HG03342 (cell line): ENCODE results near the gene ADCK2.
"Not testable (repeated sequence)": the region's sequence is repeated elsewhere in the genome, so short reads cannot be mapped to it uniquely, and the experiment has no call there.

Source experiments
- ATAC-seq: cut with Tn5 transposase; IDR thresholded peaks from one replicate; pipeline ENCODE4 v1.9.1; 2021; ENCODE audit warnings: mild to moderate bottlenecking, moderate library complexity; ENCODE audit not compliant: unreplicated experiment

Gene ADCK2

GRCh38 chr7:140672382-140673062 is at the start of gene ADCK2:
Gene ADCK2, plus strand, starts transcription at chr7:140672945. Its CDS starts 386 bp downstream, at chr7:140673331.
- peak; percentile 42 for ATAC-seq

- no peak for ATAC-seq
Measured at GRCh38 chr7:140623980-140624379, 48.8 kb upstream of the ADCK2 start.

GRCh38 chr7:140624392-140625191 is 48.2 kb upstream of the ADCK2 start:
- no peak for ATAC-seq

- ATAC-seq, result not testable (repeated sequence)
Measured at GRCh38 chr7:140625192-140625558, 47.6 kb upstream of the ADCK2 start.

GRCh38 chr7:140625908-140626868 is 46.6 kb upstream of the ADCK2 start:
- ATAC-seq, result no peak

- no peak for ATAC-seq
Measured at GRCh38 chr7:140631021-140631420, 41.7 kb upstream of the ADCK2 start.

GRCh38 chr7:140631602-140632001 is 41.1 kb upstream of the ADCK2 start:
- ATAC-seq, result no peak

GRCh38 chr7:140635345-140635744 is 37.4 kb upstream of the ADCK2 start:
- ATAC-seq, result no peak

- ATAC-seq, result no peak
Measured at GRCh38 chr7:140635816-140636215, 36.9 kb upstream of the ADCK2 start.

GRCh38 chr7:140637400-140637799 is 35.3 kb upstream of the ADCK2 start:
- no peak for ATAC-seq

- no peak for ATAC-seq
Measured at GRCh38 chr7:140638173-140638791, 34.5 kb upstream of the ADCK2 start.

- no peak for ATAC-seq
Measured at GRCh38 chr7:140639366-140640053, 33.2 kb upstream of the ADCK2 start.

- ATAC-seq, result no peak
Measured at GRCh38 chr7:140640060-140640637, 32.6 kb upstream of the ADCK2 start.

- no peak for ATAC-seq
Measured at GRCh38 chr7:140640727-140641523, 31.8 kb upstream of the ADCK2 start, which contains the start of gene DENND2A. Gene DENND2A, minus strand, starts transcription at chr7:140640813. Its CDS starts 38,416 bp downstream, at chr7:140602397.

GRCh38 chr7:140641524-140642195 is 31.1 kb upstream of the ADCK2 start:
- ATAC-seq, result no peak

- ATAC-seq, result no peak
Measured at GRCh38 chr7:140643416-140643815, 29.3 kb upstream of the ADCK2 start.

GRCh38 chr7:140644761-140645160 is 28.0 kb upstream of the ADCK2 start:
- ATAC-seq, result not testable (repeated sequence)

GRCh38 chr7:140645166-140645900 is 27.4 kb upstream of the ADCK2 start:
- ATAC-seq, result no peak
